Calu3 (cell line): ENCODE data around the gene COL4A6. TPM values are rescaled to one million over a fixed set of nuclear protein-coding genes. Genes with fewer than 3 reads are reported as not detected.

Experiments
- BruUV-seq: library from RNA; stranded (reverse); fragments of 400-500 nt; replicated peaks from 2 replicates; lab custom pipeline; 2021; lab: Mats Ljungman, UMichigan
- CTCF ChIA-PET: fragments of 300-600 bp; sonication (Branson Sonifier 250); formaldehyde crosslinking; loops from one replicate; lab custom pipeline; 2022; ENCODE audit warnings: antibody characterized with exemption; lab: Charles Lee
- DNase-seq: peaks from one replicate; pipeline ENCODE4 v3.0.0; 2022
- H3K27ac Mint-ChIP-seq: one replicate; pipeline ENCODE4 v1.8.0; 2022; ENCODE audit warnings: mixed read lengths; ENCODE audit not compliant: unreplicated experiment
- H3K27me3 Mint-ChIP-seq: one replicate; pipeline ENCODE4 v1.8.0; 2022; ENCODE audit warnings: mixed read lengths; ENCODE audit not compliant: unreplicated experiment
- H3K36me3 Mint-ChIP-seq: one replicate; pipeline ENCODE4 v1.8.0; 2022; ENCODE audit warnings: mild to moderate bottlenecking, moderate library complexity, mixed read lengths; ENCODE audit not compliant: insufficient read depth, unreplicated experiment
- H3K4me1 Mint-ChIP-seq: one replicate; pipeline ENCODE4 v1.8.0; 2022; ENCODE audit warnings: mild to moderate bottlenecking, low read depth, mixed read lengths; ENCODE audit not compliant: unreplicated experiment
- H3K4me3 Mint-ChIP-seq: one replicate; pipeline ENCODE4 v1.8.0; 2022; ENCODE audit warnings: mild to moderate bottlenecking, low read depth, moderate library complexity, mixed read lengths; ENCODE audit not compliant: unreplicated experiment
- H3K9me3 Mint-ChIP-seq: one replicate; pipeline ENCODE4 v1.8.0; 2022; ENCODE audit warnings: low read depth, mixed read lengths; ENCODE audit not compliant: unreplicated experiment
- CTCF ChIP-seq: fragments of 200-600 bp; IDR thresholded peaks from one replicate; pipeline ENCODE4 v1.8.0; 2022; ENCODE audit warnings: antibody characterized with exemption; ENCODE audit not compliant: unreplicated experiment
- intact Hi-C: fragments of 100-400 bp; cut with micrococcal nuclease; formaldehyde crosslinking; loops from one replicate; pipeline ENCODE4 v1.10.0; 2022; ENCODE audit not compliant: unreplicated experiment
- total RNA-seq: library from RNA; stranded (reverse); gene quantifications from 2 replicates; pipeline ENCODE4 v1.2.3, GENCODE V29; 2022

The COL4A6 gene
- total RNA-seq, 1 experiment from 2014 or later: 0.31 TPM

DNA sequence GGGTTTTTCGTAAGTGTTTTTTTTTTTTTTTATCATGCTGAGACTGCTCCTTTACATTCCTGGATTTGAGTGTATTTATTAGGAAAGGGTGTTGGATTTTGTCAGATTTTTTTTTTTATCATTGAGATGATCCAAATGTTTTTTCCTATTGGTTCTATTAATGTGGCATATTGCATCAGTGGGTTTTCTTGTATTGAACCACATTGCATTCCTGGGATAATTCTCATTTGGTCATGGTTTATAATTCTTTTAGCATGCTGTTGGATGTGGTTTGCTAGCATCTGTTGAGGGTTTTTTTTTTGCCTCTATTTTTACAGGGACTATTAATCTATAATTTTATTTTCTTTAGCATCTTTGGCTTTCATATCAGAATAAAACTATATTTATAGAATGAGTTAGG is 30.3 kb upstream of the COL4A6 start:
- Mint-ChIP-seq H3K27ac (no peak overlapping the region), H3K9me3 (peaks cover 8% of the 10 kb centered on the region), H3K27me3 (no peaks in the 10 kb centered on the region), H3K36me3 (no peaks in the 10 kb centered on the region), H3K4me3 (no peak overlapping the region), H3K4me1 (no peaks in the 10 kb centered on the region)
- BruUV-seq: no TSS peak
- no peak for TF ChIP-seq CTCF
- CTCF ChIA-PET: no interaction called here
- DNase-seq: no peak
- intact Hi-C loops: no loop called here

DNA sequence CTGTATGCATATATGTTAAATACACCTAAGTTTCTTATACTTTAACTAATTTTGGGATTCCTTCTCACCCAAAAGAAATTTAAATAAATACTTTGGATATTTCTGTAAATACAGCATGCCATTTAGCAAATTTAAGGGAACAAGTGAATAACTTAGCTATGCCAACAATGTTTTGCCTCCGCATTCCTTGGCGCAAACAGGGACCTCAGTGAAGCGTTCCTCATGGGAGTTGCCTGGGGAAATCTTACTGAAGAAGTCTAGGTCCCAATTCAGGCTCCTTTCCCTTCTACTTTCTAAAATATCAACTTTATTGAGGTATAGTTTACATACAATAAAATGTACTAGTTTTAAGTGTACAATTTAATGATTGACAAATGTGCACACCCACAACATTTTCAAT is 26.4 kb upstream of the COL4A6 start:
- CTCF ChIA-PET: no interaction called here

DNA sequence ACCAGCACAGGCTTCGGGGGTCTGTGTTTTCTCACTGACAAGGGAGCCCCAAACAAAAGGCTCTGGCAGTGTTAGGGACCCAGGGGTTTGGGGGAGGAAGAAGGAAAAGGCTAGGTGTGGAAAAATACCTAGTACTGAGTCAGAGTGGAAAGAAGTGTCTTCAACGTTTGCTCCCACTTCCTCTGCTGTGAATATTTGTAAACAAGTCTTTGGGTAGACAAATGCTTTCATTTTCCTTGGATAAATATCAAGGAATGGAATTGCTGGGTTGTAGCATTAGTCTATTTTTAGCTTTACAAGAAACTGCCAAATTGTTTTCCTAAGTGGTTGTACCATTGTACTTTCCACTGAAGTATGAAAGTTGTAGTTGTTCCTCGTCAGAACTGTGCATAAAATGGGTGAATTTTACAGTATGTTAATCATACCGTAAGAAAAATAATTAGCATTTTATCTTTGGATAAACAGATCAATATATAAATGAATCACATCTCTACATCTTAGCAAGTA is 18.8 kb upstream of the COL4A6 start:
- no TSS peak for BruUV-seq
- Mint-ChIP-seq H3K4me3 (no peak overlapping the region), H3K9me3 (no peaks in the 10 kb centered on the region), H3K36me3 (no peaks in the 10 kb centered on the region), H3K4me1 (no peaks in the 10 kb centered on the region), H3K27ac (no peak overlapping the region), H3K27me3 (no peaks in the 10 kb centered on the region)
- no peak for TF ChIP-seq CTCF
- intact Hi-C loops: no loop called here
- CTCF ChIA-PET: no interaction called here
- no peak for DNase-seq

More for the DNA sequence above, 26.4 kb upstream of the COL4A6 start:
- Mint-ChIP-seq H3K9me3 (no peaks in the 10 kb centered on the region), H3K27me3 (no peaks in the 10 kb centered on the region), H3K27ac (no peak overlapping the region), H3K4me1 (no peaks in the 10 kb centered on the region), H3K36me3 (no peaks in the 10 kb centered on the region), H3K4me3 (no peak overlapping the region)
- no peak for TF ChIP-seq CTCF
- intact Hi-C loops: no loop called here
- DNase-seq: no peak
- BruUV-seq: no TSS peak

GRCh38 chrX:108453841-108454240 is 15.6 kb upstream of the COL4A6 start:
- Mint-ChIP-seq H3K9me3 (no peaks in the 10 kb centered on the region), H3K27ac (no peak overlapping the region), H3K27me3 (no peaks in the 10 kb centered on the region), H3K4me3 (no peak overlapping the region), H3K36me3 (no peaks in the 10 kb centered on the region), H3K4me1 (no peaks in the 10 kb centered on the region)
- CTCF ChIA-PET: no interaction called here
- no TSS peak for BruUV-seq
- no peak for DNase-seq
- no peak for TF ChIP-seq CTCF
- intact Hi-C loops: no loop called here
